Parathyroid adenoma (tissue), 2 donors: Measurements from ENCODE around the gene DBX1.

Experiments
- H2AFZ ChIP-seq: fragments of 300-600 bp; sonication (generic); one replicate; pipeline ENCODE4 v1.7.0; 2017; ENCODE audit warnings: antibody characterized with exemption, mild to moderate bottlenecking
- H3K27ac ChIP-seq: fragments of 300-600 bp; sonication (generic); one replicate; pipeline ENCODE4 v1.7.0; 2017
- H3K27me3 ChIP-seq: fragments of 300-600 bp; sonication (generic); one replicate; pipeline ENCODE4 v1.7.0; 2017; ENCODE audit warnings: low read length; ENCODE audit not compliant: control insufficient read depth, insufficient read depth
- H3K36me3 ChIP-seq: fragments of 300-600 bp; sonication (generic); one replicate; pipeline ENCODE4 v1.7.0; 2017; ENCODE audit warnings: low read length; ENCODE audit not compliant: control insufficient read depth, insufficient read depth
- H3K4me1 ChIP-seq: fragments of 300-600 bp; sonication (generic); one replicate; pipeline ENCODE4 v1.7.0; 2017; ENCODE audit warnings: control low read depth
- H3K4me2 ChIP-seq: fragments of 300-600 bp; sonication (generic); one replicate; pipeline ENCODE4 v1.7.0; 2017; ENCODE audit warnings: low read length
- H3K4me3 ChIP-seq: fragments of 300-600 bp; sonication (generic); one replicate; pipeline ENCODE4 v1.7.0; 2017; ENCODE audit warnings: low read depth, low read length
- H3K79me2 ChIP-seq: fragments of 300-600 bp; sonication (generic); one replicate; pipeline ENCODE4 v1.7.0; 2017; ENCODE audit warnings: control low read depth
- H3K9ac ChIP-seq: fragments of 300-600 bp; sonication (generic); one replicate; pipeline ENCODE4 v1.7.0; 2017; ENCODE audit warnings: mild to moderate bottlenecking
- H3K9me3 ChIP-seq: fragments of 300-600 bp; sonication (generic); one replicate; pipeline ENCODE4 v1.7.0; 2017; ENCODE audit warnings: low read length; ENCODE audit not compliant: control insufficient read depth
- CTCF ChIP-seq: fragments of 300-600 bp; sonication (generic); IDR thresholded peaks from one replicate; pipeline ENCODE4 v1.7.0; 2017; ENCODE audit warnings: antibody characterized with exemption, mild to moderate bottlenecking
- donor health status: primary hyperparathyroidism.

DBX1 gene

GRCh38 chr11:20111871-20112270, 48.4 kb downstream of the DBX1 start:
- H2AFZ ChIP-seq: no peak overlapping the region
- no peaks in the 10 kb centered on the region for H3K79me2 ChIP-seq
- no peaks in the 10 kb centered on the region for H3K27me3 ChIP-seq
- H3K9me3 ChIP-seq: no peaks in the 10 kb centered on the region
- TF ChIP-seq CTCF: no peak
- no peaks in the 10 kb centered on the region for H3K36me3 ChIP-seq
- H3K4me3 ChIP-seq: no peak overlapping the region
- H3K9ac ChIP-seq: no peak overlapping the region
- H3K4me2 ChIP-seq: no peak overlapping the region
- no peak overlapping the region for H3K27ac ChIP-seq
- no peaks in the 10 kb centered on the region for H3K4me1 ChIP-seq

GRCh38 chr11:20110908-20111669, 49.2 kb downstream of the DBX1 start:
- peak; percentile 65 for TF ChIP-seq CTCF
- no peak overlapping the region for H3K9ac ChIP-seq
- no peaks in the 10 kb centered on the region for H3K4me1 ChIP-seq
- no peak overlapping the region for H2AFZ ChIP-seq
- H3K4me3 ChIP-seq: no peak overlapping the region
- no peaks in the 10 kb centered on the region for H3K79me2 ChIP-seq
- no peak overlapping the region for H3K4me2 ChIP-seq
- no peaks in the 10 kb centered on the region for H3K36me3 ChIP-seq
- H3K9me3 ChIP-seq: no peaks in the 10 kb centered on the region
- H3K27me3 ChIP-seq: no peaks in the 10 kb centered on the region
- H3K27ac ChIP-seq: no peak overlapping the region

GRCh38 chr11:20109731-20110445, 50.4 kb downstream of the DBX1 start:
- H3K36me3 ChIP-seq: no peaks in the 10 kb centered on the region

More at GRCh38 chr11:20109731-20110445, 50.4 kb downstream of the DBX1 start:
- Histone ChIP-seq H3K4me1 (no peaks in the 10 kb centered on the region), H3K4me3 (no peak overlapping the region), H2AFZ (no peak overlapping the region), H3K4me2 (no peak overlapping the region), H3K9ac (no peak overlapping the region), H3K9me3 (no peaks in the 10 kb centered on the region), H3K27me3 (no peaks in the 10 kb centered on the region), H3K79me2 (no peaks in the 10 kb centered on the region), H3K27ac (no peak overlapping the region)
- TF ChIP-seq CTCF: no peak
